GM12875 (cell line): ENCODE measurements around the gene OR1F1.

ENCODE experiments used
- H3K4me3 ChIP-seq: one replicate; pipeline ENCODE4 v1.5.1; 2011; ENCODE audit warnings: low read depth, low read length, control low read depth
- CTCF ChIP-seq: IDR thresholded peaks from 2 replicates; pipeline ENCODE4 v1.5.1; 2011; ENCODE audit warnings: low read depth, mild to moderate bottlenecking, control low read depth, inconsistent platforms, low read length, moderate library complexity, borderline replicate concordance; ENCODE audit not compliant: insufficient read depth

OR1F1 gene

GRCh38 chr16:3142770-3143169, 45.2 kb upstream of the OR1F1 start:
- no peak for TF ChIP-seq CTCF

GRCh38 chr16:3143189-3143588, 44.8 kb upstream of the OR1F1 start:
- no peak for TF ChIP-seq CTCF
- H3K4me3 ChIP-seq: no peak overlapping the region

More at GRCh38 chr16:3142770-3143169, 45.2 kb upstream of the OR1F1 start:
- no peak overlapping the region for H3K4me3 ChIP-seq

GRCh38 chr16:3143598-3144320, 44.2 kb upstream of the OR1F1 start:
- H3K4me3 ChIP-seq: no peak overlapping the region
- TF ChIP-seq CTCF: no peak

GRCh38 chr16:3144321-3144983, 43.6 kb upstream of the OR1F1 start:
- no peak for TF ChIP-seq CTCF
- no peak overlapping the region for H3K4me3 ChIP-seq

- no peak overlapping the region for H3K4me3 ChIP-seq
- no peak for TF ChIP-seq CTCF
Measured at GRCh38 chr16:3145151-3145550, 42.9 kb upstream of the OR1F1 start.

GRCh38 chr16:3145660-3146059, 42.3 kb upstream of the OR1F1 start:
- TF ChIP-seq CTCF: no peak
- H3K4me3 ChIP-seq: no peak overlapping the region
